ENCODE results near the gene LDLRAD3. TPM values are rescaled to one million over a fixed set of nuclear protein-coding genes. Genes with fewer than 3 reads are reported as not detected.

Gene LDLRAD3
- total RNA-seq, 3 donors from 2014 or later (not counting 1 experiment from before 2014, with no cell fraction given) = 1.0 to 1.5 (median 1.2) TPM

DNA sequence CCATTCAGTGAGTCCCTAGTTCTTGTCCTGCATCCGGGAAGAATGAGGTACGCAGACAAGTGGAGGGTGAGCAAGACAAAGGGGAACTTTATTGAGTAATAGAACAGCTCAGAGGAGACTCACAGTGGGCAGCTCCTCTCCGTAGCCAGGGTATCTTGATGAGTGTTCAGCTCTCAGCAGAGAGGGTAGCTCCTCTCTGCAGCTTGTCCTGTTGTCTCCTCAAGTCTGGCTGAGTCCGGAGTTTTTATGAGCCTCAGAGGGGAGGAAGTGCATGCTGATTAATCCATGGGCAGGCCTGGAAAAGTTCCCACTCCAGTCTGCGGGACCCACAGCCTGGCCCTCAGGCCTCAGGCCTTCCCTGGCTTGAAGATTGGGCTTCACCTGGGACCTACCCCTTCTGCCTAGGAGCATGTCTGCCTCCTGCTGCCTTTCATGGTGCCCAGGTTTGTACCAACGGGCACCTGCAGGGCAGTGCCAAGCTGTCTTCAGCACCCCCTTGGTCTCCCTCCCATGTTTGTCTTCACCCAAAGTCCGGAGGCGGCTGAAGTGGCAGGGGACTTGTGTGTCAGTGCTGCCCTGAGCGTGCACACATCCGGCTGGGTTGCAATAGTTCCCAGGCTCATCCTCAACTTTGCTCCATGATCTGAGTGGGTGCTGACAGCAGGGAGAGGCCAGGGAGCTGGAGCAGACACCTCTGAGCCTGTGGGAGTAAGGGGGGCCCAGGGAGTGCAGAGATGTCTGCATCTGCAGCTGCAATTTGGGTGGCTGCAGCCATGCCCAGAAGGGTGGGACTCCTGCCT is 134.2 kb downstream of the LDLRAD3 start:
- Histone ChIP-seq H3K36me3 (ENCODE audit: control insufficient read depth, insufficient read depth, low read length) (no peaks in the 10 kb centered on the region), H3K4me3 (ENCODE audit: low read length) (no peak overlapping the region), H3K27me3 (ENCODE audit: control insufficient read depth, insufficient read depth, low read length) (no peaks in the 10 kb centered on the region), H3K9me3 (ENCODE audit: control insufficient read depth, insufficient read depth, low read length) (no peaks in the 10 kb centered on the region), H3K27ac (ENCODE audit: low read length) (no peak overlapping the region), H3K4me1 (ENCODE audit: control insufficient read depth, insufficient read depth, low read length) (no peaks in the 10 kb centered on the region)
- no peak for ATAC-seq
- 90% methylated on average over 10 of the region's 10 CpGs for WGBS (ENCODE audit: insufficient coverage)
- no peak overlapping the region for H3K4me3 Mint-ChIP-seq
- no peaks in the 10 kb centered on the region for H3K4me1 Mint-ChIP-seq
- H3K36me3 Mint-ChIP-seq = no peaks in the 10 kb centered on the region
- H3K27ac Mint-ChIP-seq = no peak overlapping the region
- no peak for DNase-seq
- H3K9me3 Mint-ChIP-seq = no peaks in the 10 kb centered on the region
- intact Hi-C loops (cut with micrococcal nuclease) = no loop called here
- TF ChIP-seq CTCF (IDR thresholded peaks at IDR 0.05) = no peak
- H3K27me3 Mint-ChIP-seq (ENCODE audit: low read depth in 2 of 2) = peaks cover 3 to 8% of the 10 kb centered on the region in 2 donors

DNA sequence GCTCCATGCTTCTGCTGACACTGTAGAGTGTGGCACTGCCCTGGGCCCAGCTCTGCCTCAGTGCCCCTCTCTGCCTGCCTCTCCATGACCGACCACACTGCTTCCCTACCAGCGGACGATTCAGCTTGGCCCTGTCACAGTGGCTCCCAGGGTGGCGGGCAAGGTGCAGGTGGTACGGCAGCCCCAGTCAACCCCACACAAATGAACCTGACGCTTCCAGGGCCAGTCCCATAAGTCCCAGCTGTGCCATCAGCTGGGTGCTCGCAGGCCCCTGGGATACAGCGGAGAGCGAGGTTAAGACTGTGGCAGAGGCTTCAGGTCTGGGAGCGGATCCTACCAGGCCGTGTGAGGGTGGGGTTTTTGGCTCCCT is 134.8 kb downstream of the LDLRAD3 start:
- 88% methylated on average over 11 of the region's 11 CpGs for WGBS (ENCODE audit: insufficient coverage)
- no peaks in the 10 kb centered on the region for H3K4me1 ChIP-seq (ENCODE audit: control insufficient read depth, insufficient read depth, low read length)
- no peaks in the 10 kb centered on the region for H3K36me3 Mint-ChIP-seq

DNA sequence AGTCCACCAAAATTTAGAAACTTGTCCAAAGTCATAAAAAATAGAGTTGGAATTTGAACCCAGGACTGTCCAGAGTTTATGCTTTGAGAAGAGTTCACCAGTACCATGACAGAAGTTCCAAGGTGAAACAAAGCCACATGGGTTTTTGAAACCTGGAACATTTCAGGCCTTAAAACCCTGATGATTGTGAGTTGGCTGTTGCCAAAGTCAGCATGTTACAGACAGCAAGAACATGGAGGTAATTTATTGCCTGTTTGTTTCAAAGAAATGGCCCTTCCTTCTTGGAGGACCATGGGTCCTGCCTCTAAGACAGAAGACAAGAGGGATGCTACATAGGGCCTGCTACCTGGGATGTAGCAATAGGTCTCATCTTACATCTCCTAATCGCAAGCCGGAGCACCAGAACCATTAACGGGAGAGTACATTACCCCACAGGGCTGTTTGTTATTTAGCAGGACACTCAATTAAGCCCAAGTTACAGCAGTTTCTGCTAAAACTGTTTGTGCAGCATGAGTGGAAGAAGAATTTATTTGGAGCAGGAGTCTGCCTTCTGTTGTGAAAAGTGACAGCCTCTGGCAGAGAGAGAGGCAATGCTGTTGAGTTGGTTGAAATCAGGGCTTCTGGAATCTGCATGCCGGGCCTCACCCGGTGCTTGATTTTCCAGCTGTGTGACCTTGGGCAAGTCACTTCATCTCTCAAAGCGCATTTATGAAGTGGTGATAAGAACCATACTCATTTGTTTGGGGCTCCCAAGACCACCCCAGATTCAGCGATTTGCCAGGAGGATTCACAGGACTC is 136.2 kb downstream of the LDLRAD3 start:
- H3K4me1 ChIP-seq (ENCODE audit: control insufficient read depth, insufficient read depth, low read length) = no peaks in the 10 kb centered on the region
- DNase-seq = no peak
- no peak for TF ChIP-seq CTCF (IDR thresholded peaks at IDR 0.05)
- H3K27ac ChIP-seq (ENCODE audit: low read length) = no peak overlapping the region
- H3K9me3 ChIP-seq (ENCODE audit: control insufficient read depth, insufficient read depth, low read length) = no peaks in the 10 kb centered on the region
- H3K27me3 ChIP-seq (ENCODE audit: control insufficient read depth, insufficient read depth, low read length) = no peaks in the 10 kb centered on the region
- WGBS (ENCODE audit: insufficient coverage) = 94% methylated on average over 7 of the region's 7 CpGs
- intact Hi-C loops (cut with micrococcal nuclease) = no loop called here
- H3K27ac Mint-ChIP-seq = no peak overlapping the region
- no peak for ATAC-seq
- H3K36me3 Mint-ChIP-seq = no peaks in the 10 kb centered on the region
- no peak overlapping the region for H3K4me3 Mint-ChIP-seq
- peaks cover 0 to 3% of the 10 kb centered on the region in 2 donors for H3K27me3 Mint-ChIP-seq (ENCODE audit: low read depth in 2 of 2)
- H3K4me1 Mint-ChIP-seq = no peaks in the 10 kb centered on the region
- no peak overlapping the region for H3K4me3 ChIP-seq (ENCODE audit: low read length)
- H3K36me3 ChIP-seq (ENCODE audit: control insufficient read depth, insufficient read depth, low read length) = no peaks in the 10 kb centered on the region
- no peaks in the 10 kb centered on the region for H3K9me3 Mint-ChIP-seq

More for the DNA sequence above, 134.8 kb downstream of the LDLRAD3 start:
- no peak for DNase-seq
- Mint-ChIP-seq H3K27ac (no peak overlapping the region), H3K9me3 (no peaks in the 10 kb centered on the region), H3K4me3 (no peak overlapping the region), H3K27me3 (ENCODE audit: low read depth in 2 of 2) (peaks cover 0 to 8% of the 10 kb centered on the region in 2 donors), H3K4me1 (no peaks in the 10 kb centered on the region)
- TF ChIP-seq CTCF (IDR thresholded peaks at IDR 0.05) = no peak
- no peaks in the 10 kb centered on the region for H3K27me3 ChIP-seq (ENCODE audit: control insufficient read depth, insufficient read depth, low read length)
- ATAC-seq = no peak
- no peaks in the 10 kb centered on the region for H3K9me3 ChIP-seq (ENCODE audit: control insufficient read depth, insufficient read depth, low read length)
- no peak overlapping the region for H3K4me3 ChIP-seq (ENCODE audit: low read length)
- intact Hi-C loops (cut with micrococcal nuclease) = no loop called here
- no peaks in the 10 kb centered on the region for H3K36me3 ChIP-seq (ENCODE audit: control insufficient read depth, insufficient read depth, low read length)
- no peak overlapping the region for H3K27ac ChIP-seq (ENCODE audit: low read length)

Data from natural killer cell (primary cell).